GM18867 (cell line): ENCODE data around the gene CELSR3.

Experiments used
- ATAC-seq: cut with Tn5 transposase; IDR thresholded peaks from one replicate; pipeline ENCODE4 v1.9.1; 2021; ENCODE audit warnings: mild to moderate bottlenecking, moderate library complexity; ENCODE audit not compliant: unreplicated experiment

The CELSR3 gene

DNA sequence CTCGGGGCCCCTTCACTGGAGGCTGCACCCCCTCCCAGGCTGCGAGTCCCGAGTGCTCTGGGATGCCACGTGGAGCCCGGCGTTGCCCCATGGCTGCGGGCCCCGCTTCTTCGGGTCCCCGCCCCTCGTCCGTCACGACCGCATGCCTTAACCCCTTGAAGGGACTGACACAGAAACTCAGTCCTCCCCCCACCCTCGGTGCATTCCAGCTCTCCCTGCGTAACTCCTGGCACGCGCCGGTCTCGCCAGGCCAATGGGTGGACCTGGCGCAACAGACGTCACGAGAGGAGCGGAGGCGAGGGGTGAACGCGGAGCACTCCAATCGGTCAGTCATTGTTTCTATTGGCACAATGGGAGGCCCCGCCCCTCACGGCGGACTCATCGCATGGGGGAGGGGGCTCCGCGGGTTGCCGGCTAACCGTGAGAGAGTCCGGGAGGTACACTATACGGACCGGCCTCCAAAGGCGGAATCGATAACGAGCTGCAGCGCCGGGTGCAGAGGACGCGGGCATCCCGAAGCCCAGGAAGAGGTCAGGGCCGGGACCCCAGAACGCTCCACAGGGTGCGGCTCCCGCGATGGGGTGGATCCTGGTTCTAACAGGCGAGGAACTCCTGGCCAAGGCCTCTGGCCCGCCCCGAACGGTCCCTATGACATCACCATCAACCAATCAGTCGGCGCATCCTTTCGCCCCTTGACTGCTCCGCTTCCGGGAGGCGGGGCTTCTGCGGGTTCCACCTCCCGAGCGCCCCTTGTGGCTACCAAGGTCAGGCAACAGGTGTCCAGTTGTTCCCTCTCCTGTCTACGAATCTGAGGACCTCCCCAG, 1.0 kb upstream of the CELSR3 start:
- ATAC-seq, result peak; percentile 83

DNA sequence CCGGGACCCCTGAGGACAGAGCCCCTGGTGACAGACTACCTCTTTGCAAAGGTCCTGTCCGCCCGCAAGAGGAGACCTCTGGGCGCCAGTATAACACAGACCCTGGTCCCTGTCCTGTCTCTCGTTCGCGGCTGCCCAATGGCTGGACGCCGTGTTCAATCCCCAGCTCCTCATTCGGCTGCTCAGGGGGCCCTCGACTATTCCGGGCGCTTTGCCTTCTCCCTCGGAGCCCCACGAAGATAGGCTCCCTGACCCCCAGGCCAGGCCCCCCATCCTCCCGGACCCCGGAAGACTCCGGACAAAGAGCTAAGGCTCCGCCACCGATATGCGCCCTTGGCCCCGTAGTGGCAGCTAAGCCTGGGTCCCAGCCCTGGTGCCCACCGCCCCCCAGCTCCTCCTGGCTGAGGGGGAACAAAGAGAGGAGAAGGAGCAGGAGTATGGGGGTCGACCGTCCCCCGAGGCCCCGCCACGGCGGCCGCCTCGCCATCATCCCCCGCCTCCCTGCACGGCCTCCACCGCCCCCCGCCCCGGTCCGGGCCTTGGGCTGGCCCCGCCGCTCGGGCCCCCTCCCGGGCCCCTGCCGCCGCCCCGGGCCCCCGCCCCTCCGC, 437 bp downstream of the CELSR3 start:
- no peak for ATAC-seq

DNA sequence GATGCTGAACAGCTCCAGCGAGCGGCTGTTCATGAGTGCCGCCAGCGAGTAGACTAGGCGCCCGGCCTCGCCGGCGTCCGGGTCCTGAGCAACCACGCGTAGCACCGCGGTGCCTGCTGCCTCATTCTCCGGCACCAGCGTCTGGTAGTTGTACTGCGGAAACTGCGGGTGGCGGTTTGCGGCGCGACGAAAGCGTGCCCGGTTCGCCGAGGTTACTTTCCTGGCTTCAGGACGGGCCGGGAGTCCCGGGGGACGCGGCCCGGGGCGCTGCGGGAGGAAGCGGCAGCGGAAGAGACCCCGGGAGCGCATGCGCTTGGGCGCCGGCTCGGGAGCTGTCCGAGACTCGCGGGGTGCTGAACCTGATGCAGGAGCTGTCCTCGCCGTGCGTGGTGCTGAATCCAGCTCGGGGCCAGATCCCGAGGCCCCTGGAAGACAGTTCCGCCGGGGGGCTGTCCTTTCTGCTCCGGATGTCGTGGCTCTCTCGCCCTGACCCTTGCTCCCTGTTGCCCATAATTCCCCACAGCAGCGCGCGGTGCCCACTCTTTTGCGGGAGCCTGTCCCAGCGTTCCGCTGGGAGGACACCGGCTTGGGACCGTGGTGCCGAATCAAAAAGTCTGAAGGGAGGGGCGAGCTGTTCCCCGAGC, 1.1 kb downstream of the CELSR3 start:
- ATAC-seq, result no peak

DNA sequence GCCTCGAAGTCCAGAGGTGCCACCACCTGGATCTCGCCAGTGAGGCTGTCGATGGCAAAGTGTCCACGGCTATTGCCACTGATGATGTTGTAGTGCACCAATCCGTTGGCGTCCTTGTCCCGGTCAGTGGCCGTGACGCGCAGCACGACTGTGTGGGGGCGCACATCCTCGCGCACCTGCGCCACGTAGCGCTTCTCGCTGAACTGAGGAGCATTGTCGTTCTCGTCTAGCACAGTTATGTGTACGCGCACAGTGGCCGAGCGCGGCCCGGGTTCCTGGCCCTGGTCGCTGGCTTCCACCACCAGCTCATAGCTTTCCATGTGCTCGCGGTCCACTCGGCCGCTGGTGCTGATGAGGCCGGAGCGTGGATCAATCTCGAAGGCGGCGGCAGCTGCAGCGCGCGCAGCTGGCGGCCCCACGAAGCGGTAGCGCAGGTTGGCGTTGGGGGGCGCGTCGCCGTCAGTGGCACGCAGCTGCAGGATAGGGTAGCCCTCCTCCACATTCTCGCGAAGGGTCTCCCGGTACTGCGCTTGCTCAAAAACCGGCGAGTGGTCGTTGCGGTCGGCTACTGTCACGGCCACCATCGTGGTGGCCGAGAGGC, 1.8 kb downstream of the CELSR3 start:
- no peak for ATAC-seq

DNA sequence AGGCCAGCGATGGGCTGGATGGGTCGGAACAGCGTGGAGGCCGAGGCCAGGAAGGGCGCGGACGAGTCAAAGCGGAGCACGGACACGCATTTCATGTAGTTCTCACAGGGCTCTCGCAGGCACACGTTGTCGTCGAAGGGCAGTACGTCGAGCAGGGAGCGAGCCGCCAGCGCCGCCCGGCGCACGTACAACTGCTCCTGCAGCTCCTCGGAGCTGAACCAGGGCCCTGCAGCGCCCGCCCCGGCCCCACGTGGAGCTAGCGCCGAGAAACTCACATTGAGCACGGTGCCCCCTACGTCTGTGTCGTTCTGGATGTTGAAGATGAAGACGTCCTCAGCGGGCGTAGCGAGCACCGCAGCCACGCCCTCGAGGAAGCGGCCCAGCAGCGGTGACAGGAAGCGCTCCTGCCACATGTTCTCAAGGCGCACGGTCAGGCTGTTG, 5.8 kb downstream of the CELSR3 start:
- no peak for ATAC-seq

DNA sequence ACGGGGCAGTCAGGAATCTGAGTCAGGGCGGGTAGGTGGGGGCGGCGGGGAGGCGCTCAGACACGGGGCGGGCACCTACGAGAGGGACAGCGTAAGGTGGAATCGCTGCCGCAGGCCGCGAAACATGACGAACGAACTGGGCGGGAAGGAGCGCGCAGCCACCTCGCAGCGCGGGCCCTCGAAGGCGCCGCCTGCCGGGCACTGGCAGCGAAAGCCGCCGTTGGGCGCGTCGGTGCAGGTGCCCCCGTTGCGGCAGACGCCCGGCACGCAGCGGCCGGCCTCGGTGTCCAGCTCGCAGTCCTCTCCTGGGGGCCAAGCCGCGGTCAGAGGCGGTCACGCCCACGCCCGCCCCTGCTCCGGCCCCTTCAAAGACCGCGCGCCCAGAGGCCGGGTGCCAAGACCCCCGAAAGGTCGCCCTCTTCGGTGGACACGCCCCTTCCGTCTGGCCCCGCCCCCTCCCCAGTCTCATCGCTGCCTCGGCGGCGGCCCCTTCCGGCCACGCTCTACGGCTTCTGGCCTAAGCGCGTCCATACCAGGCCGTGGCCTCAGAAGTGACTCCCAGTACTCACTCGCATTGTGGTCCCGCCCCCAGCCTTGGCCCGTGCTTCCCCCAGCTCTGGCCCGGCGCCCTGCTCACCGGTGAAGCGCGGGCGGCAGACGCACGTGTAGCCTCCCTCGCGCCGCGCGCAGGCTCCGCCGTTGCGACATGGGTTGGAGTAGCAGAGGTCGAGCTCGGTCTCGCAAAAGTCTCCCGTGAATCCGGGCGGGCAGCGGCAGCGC, 6.4 kb downstream of the CELSR3 start:
- peak; percentile 51 for ATAC-seq

DNA sequence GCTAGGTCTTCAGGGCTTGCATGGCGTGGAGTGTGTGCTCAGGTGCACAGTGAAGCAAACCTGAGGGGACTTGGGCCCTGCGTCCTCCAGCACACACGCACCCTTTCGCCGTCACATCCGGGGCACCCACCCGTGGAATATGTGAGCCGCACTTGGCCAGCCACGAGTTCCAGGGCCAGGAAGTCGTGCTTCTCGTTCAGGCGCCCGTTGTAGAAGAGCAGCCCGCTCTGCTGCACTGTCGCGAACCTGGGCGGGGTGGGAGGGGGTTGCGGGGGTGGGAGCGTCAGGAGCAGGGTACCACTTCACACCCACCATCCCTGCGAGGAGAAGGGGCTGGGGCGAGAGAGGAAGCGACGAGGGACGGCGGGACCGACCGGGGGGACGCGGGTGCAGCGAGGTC, 7.1 kb downstream of the CELSR3 start:
- no peak for ATAC-seq

DNA sequence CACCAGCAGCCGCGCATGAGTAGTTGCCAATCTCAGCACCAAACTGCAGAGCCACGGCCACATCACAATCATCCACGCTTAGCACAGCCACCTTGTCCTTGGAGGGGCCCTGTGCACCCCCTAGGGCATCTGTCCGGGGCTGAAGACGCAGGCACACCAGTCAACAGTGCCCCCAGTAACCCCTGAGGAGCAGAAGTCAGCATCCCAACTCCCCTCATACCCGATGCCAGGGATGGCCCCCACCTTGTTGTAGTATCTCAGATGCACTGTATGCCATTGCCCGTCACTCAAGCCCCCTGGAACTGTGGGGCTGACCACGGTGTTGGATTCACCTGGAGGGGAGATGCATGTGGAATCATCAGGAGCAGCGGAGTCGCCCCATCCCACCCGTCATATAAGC, 7.6 kb downstream of the CELSR3 start:
- no peak for ATAC-seq

DNA sequence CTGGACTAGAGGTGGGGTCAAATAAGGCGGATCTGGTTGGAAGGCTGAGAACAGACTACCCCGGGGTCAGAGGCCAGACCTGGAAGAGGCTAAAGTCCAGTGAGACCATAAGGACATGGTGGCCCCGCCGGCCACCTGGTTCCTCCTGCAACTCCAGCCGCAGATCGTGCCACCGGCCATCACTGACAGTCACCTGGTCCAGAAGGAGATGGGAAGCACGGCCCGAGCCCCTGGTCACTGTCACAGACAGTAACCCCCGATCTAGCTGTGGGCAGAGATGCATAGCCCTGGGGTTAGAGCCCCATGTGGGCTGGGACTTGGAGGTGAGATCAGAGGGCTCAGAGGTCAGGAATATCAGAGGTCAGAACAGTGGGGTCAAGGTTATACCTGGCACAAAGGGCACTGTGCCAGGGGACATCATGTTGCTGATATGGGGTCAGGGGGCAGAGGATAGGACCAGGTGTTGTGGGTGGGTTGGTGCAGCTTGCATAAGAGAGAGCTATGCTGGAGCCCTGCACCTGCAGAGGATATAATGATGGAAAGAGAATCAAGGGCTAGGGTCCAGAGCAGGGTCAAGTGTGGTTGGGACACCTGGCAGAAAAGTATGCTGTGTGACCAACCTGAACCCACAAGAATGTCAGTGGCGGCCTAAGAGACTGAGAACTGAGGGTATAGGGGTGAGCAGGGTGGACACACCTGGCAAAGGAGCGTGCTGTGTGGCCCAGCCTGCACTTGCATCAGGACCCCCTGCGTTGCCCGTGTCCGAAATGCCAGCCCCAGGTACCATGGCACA, 9.6 kb downstream of the CELSR3 start:
- ATAC-seq, result no peak

DNA sequence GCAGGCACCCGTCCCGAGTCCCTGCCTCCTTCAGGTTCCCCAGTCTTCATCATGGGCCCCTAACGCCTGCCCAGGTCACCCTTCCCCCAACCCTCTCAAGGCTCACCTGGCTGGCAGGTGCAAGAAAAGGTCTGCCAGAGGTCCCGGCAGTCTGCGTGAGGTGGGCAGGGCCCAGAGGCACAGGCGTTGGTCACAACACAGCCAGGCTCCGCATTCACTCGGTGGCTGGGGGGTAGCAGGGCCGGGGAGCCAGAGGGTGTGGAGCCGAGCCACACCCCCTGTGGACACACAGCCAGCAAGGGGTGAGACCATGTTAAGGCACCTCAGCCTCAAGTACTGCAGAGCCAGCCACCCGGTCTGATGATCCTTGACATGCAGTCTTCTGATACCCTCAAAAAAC, 10.9 kb downstream of the CELSR3 start:
- ATAC-seq, result no peak

DNA sequence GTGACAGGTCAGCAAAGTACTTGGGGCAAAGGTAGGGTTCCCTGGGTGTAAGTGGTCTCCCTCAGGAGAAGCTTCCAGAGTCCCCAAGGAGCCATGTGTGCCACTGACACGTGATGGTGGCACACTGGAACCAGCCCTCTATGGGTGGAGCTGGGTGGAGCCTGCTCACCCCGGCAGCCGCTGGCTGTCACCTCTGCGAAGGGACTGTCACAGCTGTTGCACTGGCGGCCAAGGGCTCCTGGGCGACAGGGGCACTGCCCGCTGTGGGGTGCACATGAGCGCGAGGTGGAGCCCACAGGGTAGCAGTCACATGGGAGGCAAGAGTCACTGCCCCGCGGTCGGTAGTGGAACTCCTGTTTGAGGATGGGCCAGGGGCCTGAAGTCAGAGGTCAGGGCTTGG, 12.0 kb downstream of the CELSR3 start:
- no peak for ATAC-seq

DNA sequence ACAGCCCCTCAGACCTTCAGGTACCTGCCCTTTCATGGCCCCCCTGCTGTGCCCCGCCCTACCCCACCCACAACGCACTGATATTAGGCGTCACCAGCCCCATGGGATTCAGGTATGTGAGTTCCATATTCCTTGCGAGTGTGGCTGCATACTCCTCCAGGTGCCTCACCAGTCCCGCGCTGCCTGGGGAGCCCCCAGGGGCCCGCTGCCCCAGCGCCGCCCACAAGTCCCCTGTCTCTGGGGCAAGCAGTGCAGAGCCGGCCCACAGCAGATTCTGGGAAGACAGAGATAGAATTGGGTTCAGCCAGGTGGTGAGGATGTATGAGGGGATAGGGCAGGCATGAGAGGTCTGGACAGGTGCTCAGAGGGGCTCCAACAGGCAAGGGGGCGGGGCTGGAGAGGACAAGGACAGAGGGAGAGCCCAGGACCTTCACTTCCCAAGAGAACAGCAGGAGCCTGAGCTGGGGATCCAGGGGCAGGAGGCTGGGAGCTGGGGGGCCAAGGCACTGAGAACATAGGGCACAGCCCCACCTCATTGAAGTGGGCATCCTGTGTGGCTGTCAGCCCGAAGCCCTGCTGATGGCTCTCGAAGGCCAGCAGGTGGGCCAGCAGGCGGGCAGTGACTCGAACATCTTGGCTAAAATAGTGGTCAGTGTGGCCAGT, 14.4 kb downstream of the CELSR3 start:
- no peak for ATAC-seq

DNA sequence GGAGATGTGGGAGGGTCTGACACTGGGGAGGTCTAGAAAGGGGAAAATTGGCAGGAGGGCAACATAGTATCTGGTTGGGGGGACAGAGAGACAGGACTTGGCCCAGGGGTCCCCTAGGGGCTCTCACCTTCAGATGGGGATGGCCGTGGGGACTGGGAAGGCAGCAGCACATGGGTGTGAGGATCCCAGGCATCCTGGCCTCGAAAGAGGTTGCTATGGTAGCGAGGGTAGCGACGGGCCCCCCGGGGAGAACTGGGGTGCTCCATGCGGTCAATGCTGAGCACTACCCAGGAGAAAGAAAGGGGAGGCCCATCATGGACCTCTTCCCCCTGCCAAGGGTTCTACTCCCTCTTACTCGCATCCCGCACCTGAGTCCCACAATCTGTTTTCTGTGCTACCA, 15.0 kb downstream of the CELSR3 start:
- ATAC-seq, result no peak

DNA sequence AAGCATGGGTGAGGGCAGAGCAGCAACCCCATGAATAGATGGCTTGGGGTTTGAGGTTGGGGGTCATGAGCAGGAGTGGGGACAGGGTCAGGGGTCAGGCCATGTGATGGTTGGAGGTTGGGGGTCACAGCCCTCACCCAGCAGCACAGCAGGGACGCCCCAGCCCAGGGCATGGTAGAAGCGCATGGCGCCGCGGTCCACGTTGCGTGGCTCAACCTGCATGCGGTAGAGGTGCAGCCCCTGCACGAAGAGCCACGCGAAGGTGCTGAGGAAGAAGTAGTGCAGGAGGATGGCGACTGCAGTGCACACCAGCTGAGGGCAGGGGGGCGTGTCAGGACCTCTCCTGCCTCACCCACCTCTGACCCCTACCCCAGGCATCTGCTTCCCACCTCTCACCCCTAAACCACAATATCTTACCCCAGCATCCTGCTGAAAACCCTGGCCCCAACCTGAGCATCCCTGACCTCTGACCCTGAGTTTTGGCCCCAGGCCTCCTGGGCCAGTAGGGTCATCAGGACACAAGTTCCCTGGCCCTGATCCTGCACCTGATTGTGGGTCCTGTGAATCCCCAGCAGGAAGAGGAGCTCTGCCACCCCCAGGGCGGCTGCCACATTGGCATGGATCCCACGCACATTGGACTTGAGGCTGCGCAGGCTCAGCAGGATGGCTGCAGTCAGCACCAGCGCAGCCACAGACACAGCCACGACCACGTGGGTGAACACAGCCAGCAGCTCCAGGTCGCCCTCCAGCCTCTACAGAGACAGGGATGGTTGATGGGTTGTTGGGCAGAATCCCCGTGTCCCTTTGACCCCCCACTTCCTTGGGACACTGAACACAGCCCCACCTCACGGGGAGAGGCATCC, 17.6 kb downstream of the CELSR3 start:
- ATAC-seq, result no peak

DNA sequence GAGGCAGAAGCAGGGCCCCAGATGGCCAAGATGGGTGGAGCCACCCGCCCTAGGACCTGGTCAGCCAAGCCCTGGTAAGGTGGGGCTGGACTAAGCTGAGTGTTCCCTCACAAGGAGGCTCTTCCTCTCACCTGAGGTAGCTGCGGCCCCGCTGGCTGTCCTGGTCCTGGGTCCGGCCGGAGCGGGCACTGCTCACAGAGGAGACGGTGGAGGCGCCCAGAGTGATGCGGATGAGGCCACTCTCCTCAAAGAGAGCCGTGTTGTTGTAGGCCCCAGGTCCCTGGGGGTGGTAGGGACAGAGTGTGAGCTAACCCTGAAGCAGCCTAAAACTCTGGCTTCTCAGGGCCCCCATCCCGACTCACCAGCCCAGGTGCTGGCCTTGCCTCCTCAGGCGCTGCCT, 20.1 kb downstream of the CELSR3 start:
- ATAC-seq, result no peak

DNA sequence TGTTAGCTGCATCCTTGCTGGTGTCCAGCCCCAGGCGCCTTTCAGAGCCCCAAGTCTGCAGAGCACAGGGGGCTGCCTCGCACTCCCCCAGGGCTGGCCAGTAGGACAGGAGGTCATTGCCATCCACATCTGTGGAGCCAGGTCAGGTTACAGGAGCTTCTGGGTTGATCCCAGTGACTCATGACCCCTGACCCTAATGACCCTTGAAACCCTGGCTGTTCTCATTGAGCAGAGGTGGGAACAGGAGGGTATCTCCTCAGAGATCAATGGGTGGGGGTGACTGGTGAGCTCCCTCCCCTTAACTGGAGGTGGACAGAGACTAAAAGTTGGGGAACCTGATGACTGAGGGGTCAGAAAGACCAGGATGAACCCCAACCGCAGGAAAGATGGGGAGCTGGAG, 21.3 kb downstream of the CELSR3 start:
- no peak for ATAC-seq

DNA sequence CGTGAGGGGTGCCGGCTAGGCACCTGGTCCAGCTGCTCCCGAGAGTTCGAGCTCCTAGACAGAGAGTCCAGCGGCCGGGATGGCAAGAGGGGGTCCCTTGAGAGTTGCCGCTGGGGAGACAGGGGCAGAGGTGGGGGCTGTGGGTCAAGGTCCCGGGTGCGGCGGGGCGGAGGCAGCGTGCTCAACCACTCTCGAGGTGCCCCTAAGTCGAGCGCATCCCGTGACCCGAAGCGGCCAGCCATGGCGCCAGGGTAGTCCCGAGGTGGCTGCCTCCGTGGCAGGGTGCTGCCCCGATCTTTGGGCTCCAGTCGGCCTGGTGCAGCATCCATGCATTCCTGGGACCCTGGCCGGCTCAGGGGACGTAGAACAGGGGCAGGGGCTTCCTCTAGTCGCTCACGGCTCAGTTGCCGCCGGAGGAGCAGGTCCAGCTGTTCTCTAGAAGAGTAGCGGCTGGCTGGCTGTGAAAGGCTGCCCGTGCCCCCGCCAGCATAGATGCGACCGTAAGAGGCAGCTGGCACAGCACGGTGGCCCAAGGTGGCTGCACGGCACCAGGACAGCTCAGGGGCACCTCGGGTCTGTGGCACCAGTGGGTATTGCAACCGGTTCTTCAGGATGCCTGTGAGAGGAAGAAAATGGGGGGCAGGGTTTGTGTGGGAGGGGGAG, 22.6 kb downstream of the CELSR3 start:
- no peak for ATAC-seq

DNA sequence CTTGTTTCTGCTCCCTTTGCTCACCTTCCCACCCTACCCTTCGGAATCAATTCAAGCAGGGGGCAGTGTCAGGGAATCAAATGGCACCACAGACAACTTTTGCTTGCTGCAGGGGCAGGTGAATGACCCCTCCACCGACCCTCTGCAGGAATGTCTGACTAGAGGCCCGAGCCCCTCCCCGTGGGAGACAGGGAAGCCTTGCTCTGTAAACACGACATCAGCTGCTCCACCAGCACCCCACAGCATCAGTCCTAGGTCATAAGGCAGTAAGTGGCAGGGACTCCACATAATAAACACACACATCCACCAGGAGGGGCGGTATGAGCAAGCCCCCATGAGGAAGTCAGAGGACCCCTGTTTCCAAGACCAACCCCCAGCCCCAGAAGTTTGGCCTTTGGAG, 25.4 kb downstream of the CELSR3 start:
- ATAC-seq, result no peak
